ENCODE data around the gene TRIM60. TPM values are rescaled to one million over a fixed set of nuclear protein-coding genes. Genes with fewer than 3 reads are reported as not detected.
"Not testable (repeated sequence)": the region's sequence is repeated elsewhere in the genome, so short reads cannot be mapped to it uniquely, and the experiment has no call there.

The TRIM60 gene
- not detected for polyA plus RNA-seq (ENCODE audit: insufficient read length)

- no peak for DNase-seq (ENCODE audit: low read depth)
Measured at GRCh38 chr4:165031436-165032211, at the start of gene TRIM60. TRIM60 (plus strand) TSS chr4:165031999; CDS start chr4:165040073, 8,074 bp downstream.

GRCh38 chr4:164989471-164989870, 42.3 kb upstream of the TRIM60 start:
- no peak for DNase-seq (ENCODE audit: low read depth)

- DNase-seq (ENCODE audit: low read depth): not testable (repeated sequence)
Measured at GRCh38 chr4:164990786-164991185, 41.0 kb upstream of the TRIM60 start.

DNA sequence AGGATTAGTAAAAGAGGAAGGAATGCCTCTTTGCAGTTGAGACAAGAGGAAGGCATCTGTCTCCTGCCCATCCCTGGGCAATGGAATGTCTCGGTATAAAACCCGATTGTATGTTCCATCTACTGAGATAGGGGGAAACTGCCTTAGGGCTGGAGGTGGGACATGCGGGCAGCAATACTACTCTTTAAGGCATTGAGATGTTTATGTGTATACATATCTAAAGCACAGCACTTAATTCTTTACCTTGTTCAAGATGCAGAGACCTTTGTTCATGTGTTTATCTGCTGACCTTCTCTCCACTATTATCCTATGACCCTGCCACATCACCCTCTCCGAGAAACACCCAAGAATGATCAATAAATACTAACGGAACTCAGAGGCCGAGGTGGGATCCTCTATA, 35.7 kb upstream of the TRIM60 start:
- not testable (repeated sequence) for DNase-seq (ENCODE audit: low read depth)

GRCh38 chr4:164997324-164997723, 34.5 kb upstream of the TRIM60 start:
- no peak for DNase-seq (ENCODE audit: low read depth)

DNA sequence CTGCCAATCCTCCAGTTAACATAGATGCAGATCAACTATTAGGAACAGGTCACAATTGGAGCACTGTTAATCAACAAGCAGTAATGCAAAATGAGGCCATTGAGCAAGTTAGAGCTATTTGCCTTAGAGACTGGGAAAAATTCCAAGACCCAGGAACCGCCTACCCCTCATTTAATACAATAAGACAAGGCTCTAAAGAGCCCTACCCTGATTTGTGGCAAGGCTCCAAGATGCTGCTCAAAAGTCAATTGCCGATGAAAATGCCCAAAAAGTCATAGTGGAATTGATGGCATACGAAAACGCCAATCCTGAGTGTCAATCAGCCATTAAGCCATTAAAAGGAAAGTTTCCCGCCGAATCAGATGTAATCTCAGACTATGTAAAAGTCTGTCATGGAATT, 33.9 kb upstream of the TRIM60 start:
- no peak for DNase-seq (ENCODE audit: low read depth)

DNA sequence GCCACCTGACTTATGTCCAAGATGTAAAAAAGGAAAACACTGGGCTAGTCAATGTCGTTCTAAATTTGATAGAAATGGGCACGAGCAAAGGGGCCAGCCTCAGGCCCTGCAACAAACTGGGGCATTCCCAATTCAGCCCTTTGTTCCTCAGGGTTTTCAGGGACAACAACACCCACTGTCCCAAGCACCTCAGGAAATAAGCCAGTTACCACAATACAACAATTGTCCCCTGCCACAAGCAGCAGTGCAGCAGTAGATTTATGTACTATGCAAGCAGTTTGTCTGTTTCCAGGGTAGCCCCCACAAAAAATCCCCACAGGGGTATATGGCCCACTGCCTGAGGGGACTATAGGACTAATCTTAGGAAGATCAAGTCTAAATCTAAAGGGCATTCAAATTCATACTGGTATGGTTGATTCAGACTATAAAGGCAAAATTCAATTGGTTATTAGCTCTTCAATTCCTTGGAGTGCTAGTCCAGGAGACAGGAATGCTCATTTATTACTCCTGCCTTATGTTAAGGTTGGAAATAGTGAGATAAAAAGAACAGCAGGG, 33.2 kb upstream of the TRIM60 start:
- not testable (repeated sequence) for DNase-seq (ENCODE audit: low read depth)

DNA sequence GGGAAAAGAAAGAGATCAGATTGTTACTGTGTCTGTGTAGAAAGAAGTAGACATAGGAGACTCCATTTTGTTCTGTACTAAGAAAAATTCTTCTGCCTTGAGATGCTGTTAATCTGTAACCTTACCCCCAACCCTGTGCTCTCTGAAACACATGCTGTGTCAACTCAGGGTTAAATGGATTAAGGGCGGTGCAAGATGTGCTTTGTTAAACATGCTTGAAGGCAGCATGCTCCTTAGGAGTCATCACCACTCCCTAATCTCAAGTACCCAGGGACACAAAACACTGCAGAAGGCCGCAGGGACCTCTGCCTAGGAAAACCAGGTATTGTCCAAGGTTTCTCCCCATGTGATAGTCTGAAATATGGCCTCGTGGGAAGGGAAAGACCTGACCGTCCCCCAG, 29.8 kb upstream of the TRIM60 start:
- DNase-seq (ENCODE audit: low read depth): not testable (repeated sequence)

- no peak for DNase-seq (ENCODE audit: low read depth)
Measured at GRCh38 chr4:165005352-165005925, 26.4 kb upstream of the TRIM60 start.

- no peak for DNase-seq (ENCODE audit: low read depth)
Measured at GRCh38 chr4:165006456-165006855, 25.3 kb upstream of the TRIM60 start.

DNA sequence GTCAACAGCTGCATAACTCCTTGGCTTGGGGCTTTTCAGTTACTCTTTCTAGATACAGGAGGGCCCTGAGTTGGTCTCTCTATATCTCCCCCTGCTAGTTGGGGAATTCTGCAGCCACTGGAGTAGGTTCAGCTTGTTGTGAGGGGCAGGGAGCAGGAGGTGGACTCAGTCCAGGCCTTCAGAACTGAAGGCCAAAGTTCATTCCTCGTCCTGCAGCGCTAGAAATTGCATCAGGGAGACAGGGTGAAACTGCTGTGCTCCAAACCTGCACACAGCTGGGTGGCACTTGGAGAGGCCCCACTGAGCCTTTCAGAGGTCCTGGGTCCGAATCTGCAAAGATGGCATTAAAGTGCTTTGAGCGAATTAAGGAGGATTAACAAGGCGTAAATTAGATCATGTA, 24.9 kb upstream of the TRIM60 start:
- DNase-seq (ENCODE audit: low read depth): no peak

DNA sequence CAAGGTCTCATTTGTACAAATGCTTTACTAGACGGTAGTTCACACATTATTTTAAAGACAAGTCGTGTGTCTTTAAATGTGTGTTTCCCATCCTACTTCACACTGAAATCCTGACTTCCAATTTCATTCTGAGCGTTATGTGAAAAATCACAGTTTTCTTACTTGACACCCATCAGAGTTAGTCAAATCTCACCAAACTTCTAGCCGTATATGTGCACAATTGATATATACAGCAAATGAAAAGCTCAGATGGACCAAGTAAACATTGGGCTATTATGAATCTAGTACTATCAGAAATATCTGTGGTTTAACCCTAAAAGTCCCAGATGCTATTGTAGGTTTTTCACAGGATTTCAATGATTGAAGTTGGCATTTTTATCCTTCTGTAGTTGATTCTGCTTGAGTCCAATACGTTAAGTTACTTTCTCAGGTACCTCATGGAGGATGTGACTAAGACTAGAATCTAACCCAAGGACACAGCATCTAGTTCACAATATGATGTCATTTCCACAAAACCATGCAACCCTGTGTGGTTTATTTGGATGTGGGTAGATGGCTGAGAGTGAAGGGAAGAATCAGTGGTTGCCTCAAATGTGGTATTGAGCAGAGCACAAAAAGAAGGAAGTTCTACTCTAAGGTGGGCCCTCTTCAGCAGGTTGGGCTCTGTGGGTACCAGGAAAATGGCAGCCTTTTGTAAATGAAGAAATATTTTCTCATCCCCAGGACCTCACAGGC, 22.1 kb upstream of the TRIM60 start:
- DNase-seq (ENCODE audit: low read depth): no peak

GRCh38 chr4:165010487-165010886, 21.3 kb upstream of the TRIM60 start:
- DNase-seq (ENCODE audit: low read depth): no peak

DNA sequence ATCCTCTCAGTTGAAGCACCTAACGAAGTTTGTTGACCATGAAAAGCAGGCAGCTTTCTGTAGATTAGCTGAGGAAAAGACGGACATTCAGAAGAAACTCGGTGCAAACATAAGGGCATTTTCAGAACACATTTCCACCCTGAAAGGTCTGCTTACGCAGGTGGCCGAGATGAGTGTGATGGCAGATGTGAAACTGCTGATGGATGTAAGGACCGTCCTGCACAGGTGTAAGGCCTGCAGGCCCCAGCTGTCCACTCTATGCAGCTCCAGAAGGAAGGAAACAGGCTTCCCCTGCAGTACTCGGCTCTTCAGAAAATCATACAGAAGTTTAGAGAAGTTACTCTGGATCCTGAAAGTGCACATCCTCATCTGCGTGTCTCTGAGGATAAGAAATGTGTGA, 20.8 kb upstream of the TRIM60 start:
- no peak for DNase-seq (ENCODE audit: low read depth)

GRCh38 chr4:165011403-165011802, 20.4 kb upstream of the TRIM60 start:
- no peak for DNase-seq (ENCODE audit: low read depth)

- DNase-seq (ENCODE audit: low read depth): no peak
Measured at GRCh38 chr4:165013691-165014090, 18.1 kb upstream of the TRIM60 start.

DNA sequence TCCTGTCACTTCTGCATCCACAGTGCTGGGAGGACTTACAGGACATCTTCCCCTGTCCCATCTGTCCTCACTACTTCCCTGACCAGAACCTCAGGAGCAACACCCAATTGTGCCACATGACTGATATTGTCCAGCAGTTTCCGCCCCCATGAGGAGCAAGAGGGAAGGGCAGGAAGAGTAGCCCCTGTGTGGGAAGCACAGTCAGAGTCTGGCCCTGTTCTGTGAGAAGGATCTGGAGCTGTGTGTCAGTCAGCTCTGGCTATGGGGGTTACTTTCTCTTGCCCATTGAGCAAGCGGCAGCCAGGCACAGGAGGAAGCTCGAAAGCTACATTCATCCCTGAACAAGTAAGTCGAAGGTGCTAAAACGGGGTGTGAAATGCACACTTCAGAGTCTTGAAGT, 14.8 kb upstream of the TRIM60 start:
- no peak for DNase-seq (ENCODE audit: low read depth)

- DNase-seq (ENCODE audit: low read depth): not testable (repeated sequence)
Measured at GRCh38 chr4:165019995-165020394, 11.8 kb upstream of the TRIM60 start.

- DNase-seq (ENCODE audit: low read depth): not testable (repeated sequence)
Measured at GRCh38 chr4:165025782-165026181, 6.0 kb upstream of the TRIM60 start.

DNA sequence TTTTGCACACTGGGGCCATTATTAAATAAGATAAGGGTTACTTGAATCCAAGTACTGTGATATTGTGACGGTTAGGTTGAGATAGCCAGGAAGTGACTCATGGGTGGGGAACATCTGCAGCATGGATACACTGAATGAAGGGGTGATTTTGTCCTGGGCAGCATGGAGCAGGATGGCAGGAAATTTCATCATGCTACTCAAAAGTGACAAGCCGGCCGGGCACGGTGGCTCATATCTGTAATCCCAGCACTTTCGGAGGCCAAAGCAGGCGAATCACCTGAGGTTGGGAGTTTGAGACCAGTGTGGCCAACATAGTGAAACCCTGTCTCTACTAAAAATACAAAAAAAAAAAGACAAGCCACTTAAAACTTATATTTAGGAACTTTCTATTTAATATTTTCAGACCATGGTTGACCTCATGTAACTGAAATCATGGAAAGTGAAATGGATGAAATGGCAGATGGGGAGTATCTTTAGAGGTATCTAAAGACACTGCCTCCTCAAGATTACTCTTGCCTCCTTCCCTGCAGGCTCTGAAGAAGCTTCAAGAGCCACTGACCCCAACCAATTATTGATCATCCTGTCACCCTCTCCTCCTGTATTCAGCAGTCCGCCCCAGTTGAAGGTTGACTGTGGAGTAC, 3.9 kb upstream of the TRIM60 start:
- no peak for DNase-seq (ENCODE audit: low read depth)

DNA sequence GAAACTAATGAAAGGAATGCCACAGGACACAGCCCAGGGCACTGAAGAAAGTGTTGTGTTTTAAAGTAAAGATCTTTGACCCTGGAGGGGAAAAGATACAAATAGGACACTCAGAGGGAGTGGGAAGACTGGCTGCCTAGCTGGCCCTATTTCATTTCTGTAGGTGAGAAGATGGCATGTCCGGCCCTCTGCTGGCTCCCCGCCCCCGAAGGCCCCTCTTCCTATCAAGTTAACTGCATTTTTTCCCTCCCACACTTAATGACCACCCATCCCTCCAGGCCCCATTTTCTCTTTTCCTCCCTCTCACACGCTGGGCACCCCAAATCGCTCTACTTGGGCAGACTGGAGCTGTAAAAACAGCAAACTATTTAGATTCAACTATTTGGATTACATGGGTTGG, 16.4 kb downstream of the TRIM60 start:
- DNase-seq (ENCODE audit: low read depth): no peak

DNA sequence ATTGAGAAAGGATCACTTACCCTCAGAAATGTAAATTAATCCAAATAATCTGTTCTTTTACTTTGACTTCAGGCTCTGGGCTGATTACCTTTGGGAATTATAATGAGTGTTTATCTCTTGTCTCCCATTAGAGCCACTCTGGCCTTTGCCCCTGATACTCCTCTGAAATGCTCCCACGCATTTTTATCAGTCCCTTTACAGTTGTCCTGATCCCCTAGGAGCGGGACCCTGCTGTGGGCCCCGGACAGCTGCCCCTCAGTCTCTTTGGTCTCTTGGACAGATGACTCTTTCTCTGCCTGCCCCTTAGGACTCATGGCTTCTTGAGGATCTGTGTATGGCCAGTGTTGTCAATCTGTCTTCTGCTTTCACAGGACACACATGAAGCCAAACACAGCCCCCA, 20.8 kb downstream of the TRIM60 start:
- DNase-seq (ENCODE audit: low read depth): no peak
